Thoracic aorta (tissue), 2 donors: Measurements from ENCODE around the gene EXOC6B. TPM values are rescaled to one million over a fixed set of nuclear protein-coding genes. Genes with fewer than 3 reads are reported as not detected.
"Not testable (repeated sequence)": the region's sequence is repeated elsewhere in the genome, so short reads cannot be mapped to it uniquely, and the experiment has no call there.

Experiments used
- ATAC-seq: fragments of 150-250 bp; one replicate; pipeline ENCODE4 v1.8.0; 2017; ENCODE audit warnings: low read depth; ENCODE audit not compliant: insufficient number of reproducible peaks, low FRiP score
- DNase-seq: peaks from one replicate; pipeline ENCODE4 v3.0.0-alpha.2; 2020; ENCODE audit warnings: low spot score
- H3K27ac ChIP-seq, 2 donors: fragments of 200-600 bp; sonication (generic); 1 replicate in 1 of 2; 2 replicates in 1 of 2; pipeline ENCODE4 v1.5.1; 2016; ENCODE audit warnings: mild to moderate bottlenecking in 2 of 2, moderate library complexity in 2 of 2
- H3K27me3 ChIP-seq: fragments of 200-600 bp; sonication (generic); replicated peaks from 2 replicates; pipeline ENCODE4 v1.6.0; 2016; ENCODE audit warnings: mild to moderate bottlenecking; ENCODE audit not compliant: insufficient read depth
- H3K36me3 ChIP-seq: fragments of 200-600 bp; sonication (generic); one replicate; pipeline ENCODE4 v1.5.1; 2016
- H3K4me1 ChIP-seq, 2 donors: fragments of 200-600 bp; sonication (generic); 1 replicate in 1 of 2; 2 replicates in 1 of 2; pipeline versions ENCODE4 v1.5.1 to v1.6.0; 2016; ENCODE audit warnings: low read depth in 2 of 2, mild to moderate bottlenecking in 1 of 2; ENCODE audit not compliant: control insufficient read depth in 1 of 2
- H3K4me3 ChIP-seq: fragments of 200-600 bp; sonication (generic); 2 replicates; pipeline ENCODE4 v1.5.1; 2016; ENCODE audit warnings: mild to moderate bottlenecking
- H3K9me3 ChIP-seq: fragments of 200-600 bp; sonication (generic); 2 replicates; pipeline ENCODE4 v1.5.1; 2016
- total RNA-seq, 2 donors: library from RNA; depleted of rRNA; stranded (reverse); fragments of >200 nt; gene quantifications; one replicate each; pipeline versions ENCODE4 v1.1.0 to v1.2.3, GENCODE V29; 2016
- TF ChIP-seq, protein P1 (sequence below): fragments of 200-600 bp; sonication (generic); IDR thresholded peaks from one replicate; pipeline ENCODE4 v1.5.1; 2019; ENCODE audit warnings: antibody characterized with exemption

The EXOC6B gene
- total RNA-seq, 2 donors from 2014 or later: 29.6 to 44.5 TPM

DNA sequence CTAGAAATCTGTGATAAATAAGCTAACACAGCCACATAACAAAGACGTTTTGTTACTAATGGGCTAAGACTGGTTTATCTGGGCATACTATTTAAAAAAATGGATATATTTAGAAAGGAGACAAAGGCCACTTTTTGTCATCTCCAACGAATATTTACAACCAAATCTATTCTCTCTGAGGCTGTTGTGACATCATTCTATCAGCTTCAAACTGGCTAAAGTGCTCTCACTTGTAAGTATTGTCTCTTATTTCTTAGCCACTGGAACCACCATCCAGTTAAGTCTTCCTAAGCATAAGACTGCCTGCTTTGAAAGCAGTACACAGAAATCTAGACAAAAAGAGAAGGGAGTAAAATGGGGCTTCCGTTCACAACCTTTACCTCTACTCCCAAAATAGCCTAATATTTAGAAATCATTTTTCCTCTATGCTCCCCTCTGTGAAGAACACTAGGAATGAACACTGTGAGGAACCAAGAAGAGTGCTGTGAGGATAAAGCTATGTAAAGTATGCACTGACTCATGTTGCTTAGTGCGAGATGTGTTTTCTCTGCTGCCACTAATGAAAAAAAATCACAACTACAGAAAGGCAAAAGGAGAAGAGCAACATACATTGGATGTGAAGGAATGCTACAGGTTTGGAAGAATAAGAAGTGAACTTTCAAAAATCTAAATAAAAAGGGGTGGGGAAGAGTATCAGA lies 264.1 kb downstream of the EXOC6B start:
- DNase-seq (no peak), ATAC-seq (no peak)
- Histone ChIP-seq H3K27ac (peak overlapping the region in 1 of 2 donors; percentile 6), H3K27me3 (no peaks in the 10 kb centered on the region), H3K9me3 (no peaks in the 10 kb centered on the region), H3K4me1 (peaks cover 19 to 20% of the 10 kb centered on the region in 2 donors), H3K4me3 (no peak overlapping the region), H3K36me3 (no peaks in the 10 kb centered on the region)
- TF ChIP-seq, protein P1, sequence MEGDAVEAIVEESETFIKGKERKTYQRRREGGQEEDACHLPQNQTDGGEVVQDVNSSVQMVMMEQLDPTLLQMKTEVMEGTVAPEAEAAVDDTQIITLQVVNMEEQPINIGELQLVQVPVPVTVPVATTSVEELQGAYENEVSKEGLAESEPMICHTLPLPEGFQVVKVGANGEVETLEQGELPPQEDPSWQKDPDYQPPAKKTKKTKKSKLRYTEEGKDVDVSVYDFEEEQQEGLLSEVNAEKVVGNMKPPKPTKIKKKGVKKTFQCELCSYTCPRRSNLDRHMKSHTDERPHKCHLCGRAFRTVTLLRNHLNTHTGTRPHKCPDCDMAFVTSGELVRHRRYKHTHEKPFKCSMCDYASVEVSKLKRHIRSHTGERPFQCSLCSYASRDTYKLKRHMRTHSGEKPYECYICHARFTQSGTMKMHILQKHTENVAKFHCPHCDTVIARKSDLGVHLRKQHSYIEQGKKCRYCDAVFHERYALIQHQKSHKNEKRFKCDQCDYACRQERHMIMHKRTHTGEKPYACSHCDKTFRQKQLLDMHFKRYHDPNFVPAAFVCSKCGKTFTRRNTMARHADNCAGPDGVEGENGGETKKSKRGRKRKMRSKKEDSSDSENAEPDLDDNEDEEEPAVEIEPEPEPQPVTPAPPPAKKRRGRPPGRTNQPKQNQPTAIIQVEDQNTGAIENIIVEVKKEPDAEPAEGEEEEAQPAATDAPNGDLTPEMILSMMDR: no peak

DNA sequence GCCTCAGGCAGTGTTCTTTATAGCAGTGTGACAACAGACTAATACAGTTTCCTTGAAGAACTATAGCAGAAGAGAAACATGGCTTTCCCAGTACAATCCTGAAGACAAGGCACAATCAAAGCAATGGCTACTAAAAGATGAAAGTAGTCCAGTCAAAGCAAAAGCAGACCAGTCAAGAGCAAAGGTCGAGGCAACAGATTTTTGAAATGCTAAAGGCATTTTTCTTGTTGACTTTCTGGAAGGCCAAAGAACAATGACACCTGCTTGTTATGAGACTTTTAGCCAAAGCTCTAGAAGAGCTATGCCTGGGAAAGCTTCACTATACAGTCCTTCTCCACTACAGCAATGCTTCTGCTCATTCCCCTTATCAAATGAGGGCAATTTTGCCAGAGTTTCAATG lies 269.9 kb downstream of the EXOC6B start:
- H3K9me3 ChIP-seq: peaks cover 8% of the 10 kb centered on the region
- ATAC-seq (no peak), DNase-seq (no peak)
- no peaks in the 10 kb centered on the region for H3K36me3 ChIP-seq
- H3K4me3 ChIP-seq: no peak overlapping the region
- TF ChIP-seq, protein P1: no peak
- H3K27me3 ChIP-seq: no peaks in the 10 kb centered on the region
- no peak overlapping the region for H3K27ac ChIP-seq
- peaks cover 6 to 8% of the 10 kb centered on the region in 2 donors for H3K4me1 ChIP-seq

DNA sequence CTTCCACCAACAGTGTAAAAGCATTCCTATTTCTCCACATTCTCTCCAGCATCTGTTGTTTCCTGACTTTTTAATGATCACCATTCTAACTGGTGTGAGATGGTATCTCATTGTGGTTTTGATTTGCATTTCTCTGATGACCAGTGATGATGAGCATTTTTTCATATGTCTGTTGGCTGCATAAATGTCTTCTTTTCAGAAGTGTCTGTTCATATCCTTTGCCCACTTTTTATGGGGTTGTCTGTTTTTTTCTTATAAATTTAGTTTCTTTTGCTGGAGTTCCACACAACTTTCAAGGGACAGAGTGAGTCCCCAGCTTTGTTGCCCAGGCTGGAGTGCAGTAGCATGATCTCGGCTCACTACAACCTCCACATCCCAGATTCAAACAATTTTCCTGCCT lies 270.5 kb downstream of the EXOC6B start:
- not testable (repeated sequence) for H3K9me3 ChIP-seq, ATAC-seq, H3K4me3 ChIP-seq, H3K27ac ChIP-seq, H3K36me3 ChIP-seq, H3K27me3 ChIP-seq, H3K4me1 ChIP-seq, DNase-seq

DNA sequence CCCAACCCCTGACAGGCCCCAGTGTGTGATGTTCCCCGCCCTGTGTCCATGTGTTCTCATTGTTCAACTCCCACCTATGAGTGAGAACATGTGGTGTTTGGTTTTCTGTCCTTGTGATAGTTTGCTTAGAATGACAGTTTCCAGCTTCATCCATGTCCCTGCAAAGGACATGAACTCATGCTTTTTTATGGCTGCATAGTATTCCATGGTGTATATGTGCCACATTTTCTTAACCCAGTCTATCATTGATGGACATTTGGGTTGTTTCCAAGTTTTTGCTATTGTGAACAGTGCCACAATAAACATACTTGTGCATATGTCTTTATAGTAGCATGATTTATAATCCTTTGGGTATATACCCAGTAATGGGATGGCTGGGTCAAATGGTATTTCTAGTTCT lies 270.9 kb downstream of the EXOC6B start:
- not testable (repeated sequence) for H3K4me3 ChIP-seq, H3K27me3 ChIP-seq, H3K27ac ChIP-seq, H3K4me1 ChIP-seq, DNase-seq, H3K36me3 ChIP-seq, ATAC-seq, H3K9me3 ChIP-seq

DNA sequence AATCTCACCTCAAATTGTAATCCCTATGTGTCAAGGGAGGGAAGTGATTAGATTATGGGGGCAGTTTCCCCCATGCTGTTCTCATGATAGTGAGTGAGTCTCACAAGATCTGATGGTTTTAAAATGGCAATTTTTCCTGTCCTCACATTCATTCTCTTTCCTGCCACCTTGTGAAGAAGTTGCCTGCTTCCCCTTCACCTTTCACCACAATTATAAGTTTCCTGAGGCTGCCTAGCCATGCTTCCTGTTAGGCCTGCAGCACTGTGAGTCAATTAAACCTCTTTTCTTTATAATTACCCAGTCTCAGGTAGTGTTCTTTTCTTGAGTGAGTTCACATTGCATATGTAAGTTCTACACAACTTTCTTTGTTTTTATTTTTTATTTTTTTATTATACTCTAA lies 271.5 kb downstream of the EXOC6B start:
- ATAC-seq (no peak), DNase-seq (no peak)
- TF ChIP-seq, protein P1: no peak
- no peaks in the 10 kb centered on the region for H3K4me1 ChIP-seq
- H3K4me3 ChIP-seq: no peak overlapping the region
- no peaks in the 10 kb centered on the region for H3K27me3 ChIP-seq
- H3K27ac ChIP-seq: no peak overlapping the region
- H3K36me3 ChIP-seq: no peaks in the 10 kb centered on the region
- peaks cover 8% of the 10 kb centered on the region for H3K9me3 ChIP-seq

DNA sequence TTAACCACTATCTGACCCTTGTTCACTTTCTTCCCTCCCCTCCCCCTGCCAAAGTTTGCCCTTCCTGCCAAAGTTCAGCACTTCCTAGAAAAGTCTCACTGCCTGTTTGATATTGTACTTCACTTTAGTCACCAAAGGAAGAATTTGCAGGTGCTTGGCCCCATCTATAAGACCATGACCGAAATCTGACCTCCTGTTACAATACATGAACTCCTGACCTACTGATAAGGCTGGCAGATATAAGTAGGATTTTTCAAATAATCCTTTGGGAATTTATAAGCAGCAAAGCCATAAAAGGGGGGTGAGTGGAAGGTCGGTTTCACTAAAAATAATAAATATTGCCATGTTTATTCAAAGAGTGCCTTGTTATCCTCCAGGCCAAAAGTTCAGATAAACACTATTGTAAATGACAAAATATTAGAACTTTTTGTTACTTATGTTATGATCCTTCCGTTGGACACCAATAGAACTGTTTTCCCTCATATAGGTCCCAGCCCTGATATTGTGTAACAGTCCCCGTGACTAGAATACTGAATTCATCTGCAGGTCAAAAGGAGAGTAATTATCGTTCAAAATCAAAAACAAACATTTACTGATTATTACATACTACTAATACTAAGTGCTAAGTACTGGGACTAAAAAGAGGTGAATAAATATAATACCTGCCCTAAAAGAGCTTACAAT lies 277.6 kb downstream of the EXOC6B start:
- DNase-seq (no peak), ATAC-seq (no peak)
- Histone ChIP-seq H3K36me3 (no peaks in the 10 kb centered on the region), H3K27ac (no peak overlapping the region), H3K27me3 (no peaks in the 10 kb centered on the region), H3K4me1 (no peaks in the 10 kb centered on the region), H3K9me3 (no peaks in the 10 kb centered on the region), H3K4me3 (no peak overlapping the region)
- TF ChIP-seq, protein P1: no peak
